Measurements from ENCODE around the gene MAGI3. TPM values are rescaled to one million over a fixed set of nuclear protein-coding genes. Genes with fewer than 3 reads are reported as not detected.

Gene MAGI3
- total RNA-seq, 4 donors from 2014 or later, result 2.8 to 4.1 (median 4.0) TPM

- TF ChIP-seq, protein P1, sequence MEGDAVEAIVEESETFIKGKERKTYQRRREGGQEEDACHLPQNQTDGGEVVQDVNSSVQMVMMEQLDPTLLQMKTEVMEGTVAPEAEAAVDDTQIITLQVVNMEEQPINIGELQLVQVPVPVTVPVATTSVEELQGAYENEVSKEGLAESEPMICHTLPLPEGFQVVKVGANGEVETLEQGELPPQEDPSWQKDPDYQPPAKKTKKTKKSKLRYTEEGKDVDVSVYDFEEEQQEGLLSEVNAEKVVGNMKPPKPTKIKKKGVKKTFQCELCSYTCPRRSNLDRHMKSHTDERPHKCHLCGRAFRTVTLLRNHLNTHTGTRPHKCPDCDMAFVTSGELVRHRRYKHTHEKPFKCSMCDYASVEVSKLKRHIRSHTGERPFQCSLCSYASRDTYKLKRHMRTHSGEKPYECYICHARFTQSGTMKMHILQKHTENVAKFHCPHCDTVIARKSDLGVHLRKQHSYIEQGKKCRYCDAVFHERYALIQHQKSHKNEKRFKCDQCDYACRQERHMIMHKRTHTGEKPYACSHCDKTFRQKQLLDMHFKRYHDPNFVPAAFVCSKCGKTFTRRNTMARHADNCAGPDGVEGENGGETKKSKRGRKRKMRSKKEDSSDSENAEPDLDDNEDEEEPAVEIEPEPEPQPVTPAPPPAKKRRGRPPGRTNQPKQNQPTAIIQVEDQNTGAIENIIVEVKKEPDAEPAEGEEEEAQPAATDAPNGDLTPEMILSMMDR (IDR thresholded peaks at IDR 0.05 in 4 of 5, conservative IDR thresholded peaks at IDR 0.05 in 1 of 5), result no peak
- no peak for TF ChIP-seq POLR2A (IDR thresholded peaks at IDR 0.05)
- Histone ChIP-seq H3K4me1 (no peaks in the 10 kb centered on the region), H3K4me3 (no peak overlapping the region), H3K27ac (no peak overlapping the region), H3K36me3 (no peaks in the 10 kb centered on the region), H3K27me3 (no peaks in the 10 kb centered on the region), H3K9me3 (no peaks in the 10 kb centered on the region)
- intact Hi-C loops (cut with DNase I; ENCODE audit: low total_unique reads), result no loop called here
- in situ Hi-C loops (cut with MboI; ENCODE audit: low sequenced_read_pairs in 4 of 4), result no loop called here
- DNase-seq, result no peak
- ATAC-seq, result no peak
Measured at GRCh38 chr1:113533061-113533460, 142.7 kb downstream of the MAGI3 start.

GRCh38 chr1:113534130-113534817 is 144.0 kb downstream of the MAGI3 start:
- Histone ChIP-seq H3K4me1 (no peaks in the 10 kb centered on the region), H3K9me3 (no peaks in the 10 kb centered on the region), H3K27ac (no peak overlapping the region), H3K36me3 (no peaks in the 10 kb centered on the region), H3K27me3 (no peaks in the 10 kb centered on the region), H3K4me3 (no peak overlapping the region)
- DNase-seq (no peak), ATAC-seq (no peak)
- no peak for TF ChIP-seq POLR2A (IDR thresholded peaks at IDR 0.05)
- TF ChIP-seq, protein P1 (IDR thresholded peaks at IDR 0.05 in 4 of 5, conservative IDR thresholded peaks at IDR 0.05 in 1 of 5), result no peak
- in situ Hi-C loops (cut with MboI; ENCODE audit: low sequenced_read_pairs in 4 of 4) (no loop called here), intact Hi-C loops (cut with DNase I; ENCODE audit: low total_unique reads) (no loop called here)

GRCh38 chr1:113534875-113535274 is 144.6 kb downstream of the MAGI3 start:
- intact Hi-C loops (cut with DNase I; ENCODE audit: low total_unique reads), result no loop called here
- Histone ChIP-seq H3K4me1 (no peaks in the 10 kb centered on the region), H3K4me3 (no peak overlapping the region), H3K9me3 (no peaks in the 10 kb centered on the region), H3K36me3 (no peaks in the 10 kb centered on the region), H3K27me3 (no peaks in the 10 kb centered on the region), H3K27ac (no peak overlapping the region)
- in situ Hi-C loops (cut with MboI; ENCODE audit: low sequenced_read_pairs in 4 of 4), result no loop called here
- ATAC-seq (no peak), DNase-seq (no peak)
- TF ChIP-seq, protein P1 (IDR thresholded peaks at IDR 0.05 in 4 of 5, conservative IDR thresholded peaks at IDR 0.05 in 1 of 5), result no peak
- no peak for TF ChIP-seq POLR2A (IDR thresholded peaks at IDR 0.05)

DNA sequence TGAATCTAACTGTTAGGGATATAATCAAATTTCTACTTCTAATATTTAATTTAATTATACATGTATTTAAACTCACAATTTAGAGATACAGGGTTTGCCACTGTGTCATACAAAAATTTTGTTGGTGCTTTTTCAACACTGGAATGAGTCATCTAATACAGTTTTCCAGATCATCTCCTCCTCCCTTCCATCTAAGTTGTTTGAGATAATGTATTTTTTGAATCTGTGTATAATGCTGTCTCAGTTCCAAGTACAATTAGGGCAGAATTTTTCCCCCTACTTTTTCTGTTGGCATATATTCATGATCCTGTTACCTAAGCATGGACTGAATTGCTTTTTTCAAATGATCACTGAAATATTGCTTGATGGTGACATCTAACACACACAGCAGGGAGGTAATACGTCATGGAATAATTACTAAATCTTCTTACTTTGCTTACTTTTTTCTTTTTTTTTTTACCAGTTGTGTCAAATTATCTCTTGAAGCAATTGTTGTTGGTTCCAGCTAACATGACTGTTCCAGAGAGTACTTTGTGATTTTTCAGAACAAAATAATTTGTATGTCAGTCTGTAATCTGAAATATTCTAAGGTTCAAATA is 146.0 kb downstream of the MAGI3 start:
- in situ Hi-C loops (cut with MboI; ENCODE audit: low sequenced_read_pairs in 4 of 4) (no loop called here), intact Hi-C loops (cut with DNase I; ENCODE audit: low total_unique reads) (no loop called here)
- H3K36me3 ChIP-seq, result no peaks in the 10 kb centered on the region
- no peaks in the 10 kb centered on the region for H3K4me1 ChIP-seq
- TF ChIP-seq, protein P1 (IDR thresholded peaks at IDR 0.05 in 4 of 5, conservative IDR thresholded peaks at IDR 0.05 in 1 of 5), result no peak
- no peak for TF ChIP-seq POLR2A (IDR thresholded peaks at IDR 0.05)
- no peaks in the 10 kb centered on the region for H3K27me3 ChIP-seq
- ATAC-seq (no peak), DNase-seq (no peak)
- H3K27ac ChIP-seq, result no peak overlapping the region
- H3K4me3 ChIP-seq, result no peak overlapping the region
- no peaks in the 10 kb centered on the region for H3K9me3 ChIP-seq
